Large intestine (tissue), 3 donors: ENCODE data around the gene TMOD1. TPM values are rescaled to one million over a fixed set of nuclear protein-coding genes. Genes with fewer than 3 reads are reported as not detected.
"Not testable (repeated sequence)": the region's sequence is repeated elsewhere in the genome, so short reads cannot be mapped to it uniquely, and the experiment has no call there.

ENCODE experiments used
- DNase-seq, 2 donors: peaks; one replicate each; pipeline versions ENCODE4 v3.0.0 to v3.0.0-alpha.2; 2013
- H3K27ac ChIP-seq: one replicate; pipeline ENCODE4 v1.5.1; 2013; ENCODE audit warnings: low read length
- H3K27me3 ChIP-seq: 2 replicates; pipeline ENCODE4 v1.6.1; 2013; ENCODE audit warnings: low read length; ENCODE audit not compliant: control insufficient read depth, insufficient read depth
- H3K36me3 ChIP-seq: 2 replicates; pipeline ENCODE4 v1.6.1; 2013; ENCODE audit warnings: low read length; ENCODE audit not compliant: control insufficient read depth, insufficient read depth
- H3K4me1 ChIP-seq: one replicate; pipeline ENCODE4 v1.6.1; 2013; ENCODE audit warnings: low read length; ENCODE audit not compliant: control insufficient read depth, insufficient read depth
- H3K4me3 ChIP-seq: one replicate; pipeline ENCODE4 v1.5.1; 2013; ENCODE audit warnings: low read length
- H3K9me3 ChIP-seq: one replicate; pipeline ENCODE4 v1.6.1; 2013; ENCODE audit warnings: mild to moderate bottlenecking, low read depth, low read length, moderate library complexity; ENCODE audit not compliant: control insufficient read depth
- WGBS: methylation state at CpG from one replicate; pipeline ENCODE4 v1.1.5; 2013; ENCODE audit warnings: low lambda C conversion rate; ENCODE audit not compliant: insufficient coverage; 5-methylcytosine and 5-hydroxymethylcytosine counted together
- polyA plus RNA-seq: library from polyadenylated mRNA; unstranded; fragments of 120-200 nt; gene quantifications from one replicate; pipeline ENCODE4 v1.2.1, GENCODE V29; 2013

Gene TMOD1
- polyA plus RNA-seq, 1 donor, result 8.9 TPM

DNA sequence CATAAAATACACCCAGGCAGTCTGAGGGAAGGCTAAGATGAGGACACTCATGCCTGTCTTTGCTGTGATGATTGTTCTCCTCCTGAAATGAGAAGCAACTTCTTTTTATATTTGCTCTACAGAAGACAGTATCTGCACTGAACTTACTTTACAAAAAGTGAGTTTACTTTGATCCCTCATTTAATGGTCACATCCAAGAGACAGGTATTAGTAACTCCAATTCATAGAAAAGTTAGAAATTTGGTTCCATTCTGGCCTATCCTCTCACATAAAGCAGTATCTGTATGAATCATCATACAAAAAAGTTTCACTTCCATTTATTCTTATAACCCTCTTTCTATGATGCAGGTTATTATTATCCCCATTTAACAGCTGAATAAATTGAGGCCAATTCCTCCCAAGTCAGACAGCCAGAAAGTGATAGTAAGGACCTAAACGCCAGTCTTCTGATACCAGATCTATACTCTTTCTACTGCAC lies 116.5 kb downstream of the TMOD1 start:
- Histone ChIP-seq H3K4me1 (no peaks in the 10 kb centered on the region), H3K36me3 (peaks cover 37% of the 10 kb centered on the region), H3K27ac (no peak overlapping the region), H3K9me3 (no peaks in the 10 kb centered on the region), H3K4me3 (no peak overlapping the region), H3K27me3 (no peaks in the 10 kb centered on the region)
- WGBS, result no CpG with 5 or more reads among the region's 1 CpG
- DNase-seq, result no peak

DNA sequence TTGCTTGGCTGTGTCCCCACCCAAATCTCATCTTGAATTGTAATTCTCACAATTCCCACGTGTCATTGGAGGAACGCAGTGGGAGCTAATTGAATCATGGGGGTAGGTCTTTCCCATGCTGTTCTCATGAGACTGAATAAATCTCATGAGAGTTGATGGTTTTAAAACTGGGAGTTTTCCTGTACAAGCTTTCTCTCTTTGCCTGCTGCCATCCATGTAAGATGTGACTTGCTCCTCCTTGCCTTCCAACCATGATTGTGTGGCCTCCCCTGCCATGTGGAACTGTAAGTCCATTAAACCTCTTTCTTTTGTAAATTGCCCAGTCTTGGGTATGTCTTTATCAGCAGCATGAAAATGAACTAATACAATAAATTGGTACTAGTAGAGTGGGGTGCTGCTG lies 118.6 kb downstream of the TMOD1 start:
- H3K4me1 ChIP-seq, H3K4me3 ChIP-seq, DNase-seq, H3K27ac ChIP-seq, H3K27me3 ChIP-seq, H3K9me3 ChIP-seq: not testable (repeated sequence)
- WGBS, result no CpG with 5 or more reads among the region's 2 CpGs
- H3K36me3 ChIP-seq, result peaks cover 40% of the 10 kb centered on the region

GRCh38 chr9:97622483-97622882 lies 121.0 kb downstream of the TMOD1 start:
- not testable (repeated sequence) for H3K4me3 ChIP-seq, H3K27me3 ChIP-seq, H3K4me1 ChIP-seq, DNase-seq, H3K9me3 ChIP-seq, H3K27ac ChIP-seq
- H3K36me3 ChIP-seq, result peaks cover 43% of the 10 kb centered on the region
- no CpG with 5 or more reads among the region's 5 CpGs for WGBS

- no peaks in the 10 kb centered on the region for H3K4me1 ChIP-seq
- H3K27me3 ChIP-seq, result no peaks in the 10 kb centered on the region
- H3K27ac ChIP-seq, result no peak overlapping the region
- no peaks in the 10 kb centered on the region for H3K9me3 ChIP-seq
- WGBS, result no CpG with 5 or more reads among the region's 1 CpG
- peaks cover 39% of the 10 kb centered on the region for H3K36me3 ChIP-seq
- H3K4me3 ChIP-seq, result no peak overlapping the region
- peak in 1 of 2 donors; percentile 4 for DNase-seq
Measured at GRCh38 chr9:97623946-97624345, 122.5 kb downstream of the TMOD1 start.

GRCh38 chr9:97625620-97626019 lies 124.2 kb downstream of the TMOD1 start:
- WGBS, result no CpG with 5 or more reads among the region's 3 CpGs
- no peaks in the 10 kb centered on the region for H3K27me3 ChIP-seq
- H3K36me3 ChIP-seq, result peaks cover 37% of the 10 kb centered on the region
- no peak overlapping the region for H3K4me3 ChIP-seq
- no peak for DNase-seq
- H3K9me3 ChIP-seq, result no peaks in the 10 kb centered on the region
- no peaks in the 10 kb centered on the region for H3K4me1 ChIP-seq
- no peak overlapping the region for H3K27ac ChIP-seq

DNA sequence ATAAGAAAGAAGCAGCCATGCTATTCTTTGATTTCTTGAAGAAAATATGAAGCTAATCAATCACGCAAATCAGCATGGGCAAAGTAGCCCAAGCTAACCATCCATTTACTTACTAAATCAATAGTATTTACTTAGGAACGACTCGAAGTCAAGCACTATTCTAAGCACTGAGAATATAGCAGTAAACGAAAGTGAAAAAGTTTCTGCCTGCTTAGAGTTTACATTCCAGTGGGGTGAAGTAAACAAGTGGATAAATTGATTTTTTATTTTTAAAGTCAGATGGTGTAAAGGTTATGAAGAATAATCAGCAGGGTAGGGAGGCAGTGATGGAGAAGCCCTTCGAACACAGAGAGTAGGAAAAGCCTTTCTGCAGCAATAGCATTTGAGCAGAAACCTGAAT lies 126.2 kb downstream of the TMOD1 start:
- DNase-seq, result no peak
- Histone ChIP-seq H3K27me3 (no peaks in the 10 kb centered on the region), H3K4me1 (peaks cover 4% of the 10 kb centered on the region), H3K36me3 (peaks cover 22% of the 10 kb centered on the region), H3K27ac (no peak overlapping the region), H3K4me3 (no peak overlapping the region), H3K9me3 (no peaks in the 10 kb centered on the region)
- 72% methylated on average over 3 of the region's 5 CpGs for WGBS

DNA sequence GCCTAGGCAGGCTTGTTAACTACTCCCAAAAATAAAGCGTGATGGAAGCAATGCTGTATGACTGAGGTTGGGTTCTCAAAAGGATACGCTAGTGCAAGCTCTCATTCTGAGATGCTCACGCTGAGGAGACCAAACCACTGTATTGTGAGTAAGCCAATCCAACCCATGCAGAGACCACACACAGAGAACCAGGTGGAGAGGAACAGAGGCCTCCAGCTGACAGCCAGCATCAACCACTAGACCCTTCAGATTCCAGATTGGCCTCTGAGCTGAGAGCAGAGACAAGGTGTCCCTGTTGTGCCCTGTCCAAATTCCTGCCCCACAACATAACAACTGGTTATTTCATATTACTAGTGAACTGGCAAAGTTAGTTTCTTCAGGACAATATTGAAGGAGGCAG lies 127.2 kb downstream of the TMOD1 start:
- no peak for DNase-seq
- H3K27me3 ChIP-seq, result no peaks in the 10 kb centered on the region
- H3K27ac ChIP-seq, result no peak overlapping the region
- no CpG with 5 or more reads among the region's 3 CpGs for WGBS
- H3K9me3 ChIP-seq, result no peaks in the 10 kb centered on the region
- peaks cover 4% of the 10 kb centered on the region for H3K4me1 ChIP-seq
- H3K4me3 ChIP-seq, result no peak overlapping the region
- peaks cover 19% of the 10 kb centered on the region for H3K36me3 ChIP-seq

- Histone ChIP-seq H3K27me3 (no peaks in the 10 kb centered on the region), H3K27ac (no peak overlapping the region), H3K4me1 (peaks cover 4% of the 10 kb centered on the region), H3K4me3 (no peak overlapping the region), H3K36me3 (peaks cover 14% of the 10 kb centered on the region), H3K9me3 (no peaks in the 10 kb centered on the region)
- DNase-seq, result no peak
Measured at GRCh38 chr9:97629156-97629555, 127.7 kb downstream of the TMOD1 start.

DNA sequence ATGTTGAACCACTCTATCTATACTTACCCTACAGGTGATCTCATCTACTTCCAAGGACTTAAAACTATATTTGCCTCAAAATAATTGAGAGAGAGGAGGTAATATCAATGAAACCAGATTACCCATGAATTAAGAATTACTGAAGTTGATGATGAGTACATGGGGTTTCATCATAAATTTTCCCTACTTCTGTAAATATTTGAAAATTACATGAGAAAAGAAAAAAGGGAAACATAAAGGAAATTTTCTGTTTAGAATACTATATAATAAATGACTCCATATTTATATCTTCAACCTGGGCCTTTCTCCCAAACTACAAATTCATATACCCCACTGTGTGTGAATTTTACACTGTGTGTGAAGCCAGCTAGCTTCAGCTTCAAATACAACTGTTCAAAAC lies 129.1 kb downstream of the TMOD1 start:
- Histone ChIP-seq H3K36me3 (peaks cover 6% of the 10 kb centered on the region), H3K27ac (no peak overlapping the region), H3K4me3 (no peak overlapping the region), H3K4me1 (peaks cover 4% of the 10 kb centered on the region), H3K9me3 (no peaks in the 10 kb centered on the region), H3K27me3 (no peaks in the 10 kb centered on the region)
- DNase-seq, result no peak

- Histone ChIP-seq H3K4me3 (peak overlapping the region; percentile 94), H3K36me3 (peaks cover 2% of the 10 kb centered on the region), H3K9me3 (no peaks in the 10 kb centered on the region), H3K27ac (peak overlapping the region; percentile 100), H3K27me3 (no peaks in the 10 kb centered on the region), H3K4me1 (peaks cover 4% of the 10 kb centered on the region)
- peak in 1 of 2 donors; percentile 32 for DNase-seq
- WGBS, result 0% methylated on average over 1 of the region's 27 CpGs
Measured at GRCh38 chr9:97632248-97632984, 130.9 kb downstream of the TMOD1 start.
